Endothelial cell of umbilical vein (primary cell): ENCODE results near the gene COLQ. TPM values are rescaled to one million over a fixed set of nuclear protein-coding genes. Genes with fewer than 3 reads are reported as not detected.
"Not testable (repeated sequence)": the region's sequence is repeated elsewhere in the genome, so short reads cannot be mapped to it uniquely, and the experiment has no call there.

Experiments
- BruUV-seq: library from RNA; stranded (reverse); fragments of 400-500 nt; replicated peaks from 2 replicates; lab custom pipeline; 2021; lab: Mats Ljungman, UMichigan
- CTCF ChIA-PET: fragments of 300-600, 350-600 bp; sonication (Branson Sonifier 250); formaldehyde crosslinking; loops from one replicate; lab custom pipeline; 2021; ENCODE audit warnings: antibody characterized with exemption, inconsistent platforms; lab: Charles Lee
- POLR2A ChIA-PET: fragments of 300-600, 350-600 bp; sonication (Branson Sonifier 250); formaldehyde crosslinking; loops from one replicate; lab custom pipeline; 2021; ENCODE audit warnings: antibody characterized with exemption, inconsistent platforms; lab: Charles Lee
- DNase-seq: peaks from one replicate; pipeline ENCODE4 v3.0.0-alpha.2; 2011; ENCODE audit warnings: low read depth, low spot score
- FAIRE-seq: peaks from 2 replicates; lab custom pipeline; 2011; peaks lifted over from hg19 to GRCh38; lab: Jason Lieb, UNC
- H2AFZ ChIP-seq: 2 replicates; pipeline ENCODE4 v1.6.0; 2012; ENCODE audit warnings: low read depth, low read length, control low read depth, inconsistent platforms
- H3K27ac ChIP-seq: 2 replicates; pipeline ENCODE4 v1.5.1; 2011; ENCODE audit warnings: low read depth, mild to moderate bottlenecking, control low read depth, low read length, moderate library complexity; ENCODE audit not compliant: insufficient read depth
- H3K27me3 ChIP-seq, 2 experiments: 2 replicates each; pipeline versions ENCODE4 v1.6.0 to v1.6.1; 2011; ENCODE audit warnings: low read length in 2 of 2, mixed read lengths in 1 of 2; ENCODE audit not compliant: control insufficient read depth in 2 of 2, insufficient read depth in 2 of 2
- H3K36me3 ChIP-seq, 2 experiments: 2 replicates in 1 of 2; 3 replicates in 1 of 2; pipeline ENCODE4 v1.5.1; 2011; ENCODE audit warnings: low read length in 2 of 2, mild to moderate bottlenecking in 1 of 2, moderate library complexity in 1 of 2; ENCODE audit not compliant: control insufficient read depth in 2 of 2, insufficient read depth in 2 of 2; ENCODE audit errors: extremely low read depth in 1 of 2
- H3K4me1 ChIP-seq: 3 replicates; pipeline ENCODE4 v1.5.1; 2011; ENCODE audit warnings: mild to moderate bottlenecking, low read length; ENCODE audit not compliant: control insufficient read depth, insufficient read depth; ENCODE audit errors: extremely low read depth
- H3K4me2 ChIP-seq: 2 replicates; pipeline ENCODE4 v1.6.1; 2011; ENCODE audit warnings: low read length, control low read depth, mixed read lengths; ENCODE audit not compliant: insufficient read depth
- H3K4me3 ChIP-seq, 3 experiments: fragments of 200-600 bp in 1 of 3; sonication (generic), shearing (Covaris generic) in 1 of 3; replicated peaks in 1 of 3; 2 replicates each; pipeline ENCODE4 v1.5.1; 2011 to 2016; ENCODE audit warnings: control low read depth in 3 of 3, low read length in 3 of 3, mild to moderate bottlenecking in 2 of 3, inconsistent platforms in 1 of 3, low read depth in 1 of 3, moderate library complexity in 1 of 3; ENCODE audit not compliant: insufficient read depth in 1 of 3
- H3K79me2 ChIP-seq: 2 replicates; pipeline ENCODE4 v1.6.0; 2012; ENCODE audit warnings: low read length, inconsistent platforms; ENCODE audit not compliant: control insufficient read depth, insufficient read depth
- H3K9ac ChIP-seq: replicated peaks from 2 replicates; pipeline ENCODE3; 2011; ENCODE audit warnings: low read length, control low read depth; ENCODE audit not compliant: insufficient read depth; ENCODE audit errors: extremely low read depth
- H3K9me1 ChIP-seq: replicated peaks from 3 replicates; pipeline ENCODE4 v1.6.0; 2011; ENCODE audit warnings: mild to moderate bottlenecking, low read length; ENCODE audit not compliant: control insufficient read depth, insufficient read depth; ENCODE audit errors: extremely low read depth
- H3K9me3 ChIP-seq: replicated peaks from 2 replicates; pipeline ENCODE4 v1.5.1; 2012; ENCODE audit warnings: low read length, inconsistent platforms; ENCODE audit not compliant: control insufficient read depth, insufficient read depth
- H4K20me1 ChIP-seq: replicated peaks from 2 replicates; pipeline ENCODE3; 2011; ENCODE audit warnings: mild to moderate bottlenecking, low read length; ENCODE audit not compliant: control insufficient read depth, insufficient read depth; ENCODE audit errors: extremely low read depth
- FOS ChIP-seq: IDR thresholded peaks from 2 replicates; pipeline ENCODE4 v1.6.1; 2011; ENCODE audit warnings: mild to moderate bottlenecking, low read length, moderate library complexity, borderline replicate concordance; ENCODE audit not compliant: insufficient read depth
- GATA2 ChIP-seq: IDR thresholded peaks from 2 replicates; pipeline ENCODE4 v1.7.0; 2011; ENCODE audit warnings: low read depth, mild to moderate bottlenecking, moderate library complexity, mixed read lengths, low read length; ENCODE audit not compliant: insufficient read length, insufficient read depth
- JUN ChIP-seq: IDR thresholded peaks from 2 replicates; pipeline ENCODE4 v1.6.1; 2011; ENCODE audit warnings: borderline replicate concordance, low read depth; ENCODE audit not compliant: insufficient read length, insufficient read depth
- dilution Hi-C: fragments of 300-500 bp; cut with MboI; formaldehyde crosslinking; loops from one replicate; pipeline ENCODE4 v1.15.0; 2019; ENCODE audit warnings: low sequenced_read_pairs; ENCODE audit not compliant: extremely low pct_ligation_motif_present
- intact Hi-C: fragments of 100-400 bp; cut with micrococcal nuclease; formaldehyde crosslinking; loops from one replicate; pipeline ENCODE4 v1.10.0; 2022
- polyA plus RNA-seq, 4 experiments: library from polyadenylated mRNA; depleted of rRNA in 3 of 4; stranded (reverse) in 3 of 4; unstranded in 1 of 4; fragments of >200 nt; gene quantifications; 2 replicates each; pipeline versions ENCODE4 v1.2.1 to v1.2.3, GENCODE V29; 2011 to 2012; ENCODE audit warnings: missing spikeins in 1 of 4
- total RNA-seq: library from RNA; stranded (reverse); gene quantifications from 2 replicates; pipeline ENCODE4 v1.2.3, GENCODE V29; 2021

COLQ gene
- total and polyA plus RNA-seq, 2 donors (not counting 3 experiments of a cell fraction or from before 2014, with no cell fraction given), result 2.0 to 2.3 TPM

GRCh38 chr3:15486020-15486419 is 35.5 kb downstream of the COLQ start:
- TF ChIP-seq JUN (no peak), FOS (no peak), GATA2 (no peak)

GRCh38 chr3:15484551-15484950 is 37.0 kb downstream of the COLQ start:
- H2AFZ ChIP-seq, DNase-seq, BruUV-seq, H3K9me3 ChIP-seq, H3K4me2 ChIP-seq, H4K20me1 ChIP-seq, H3K36me3 ChIP-seq, H3K79me2 ChIP-seq, H3K27me3 ChIP-seq, intact Hi-C loops, H3K9me1 ChIP-seq, H3K4me1 ChIP-seq, H3K27ac ChIP-seq, dilution Hi-C loops, H3K4me3 ChIP-seq, POLR2A ChIA-PET, CTCF ChIA-PET, H3K9ac ChIP-seq, FAIRE-seq: not testable (repeated sequence)

More at GRCh38 chr3:15486020-15486419, 35.5 kb downstream of the COLQ start:
- CTCF ChIA-PET, result no interaction called here
- Histone ChIP-seq H3K4me3 (no peak overlapping the region), H3K79me2 (no peaks in the 10 kb centered on the region), H3K9me3 (no peaks in the 10 kb centered on the region), H2AFZ (no peak overlapping the region), H3K4me1 (no peaks in the 10 kb centered on the region), H3K27me3 (peaks cover 3% of the 10 kb centered on the region in 2 experiments), H3K36me3 (no peaks in the 10 kb centered on the region), H3K27ac (no peak overlapping the region), H3K9ac (no peak overlapping the region), H4K20me1 (no peaks in the 10 kb centered on the region), H3K4me2 (no peak overlapping the region), H3K9me1 (no peaks in the 10 kb centered on the region)
- intact Hi-C loops (no loop called here), dilution Hi-C loops (no loop called here)
- POLR2A ChIA-PET, result no interaction called here
- no peak for DNase-seq
- FAIRE-seq, result no peak
- no TSS peak for BruUV-seq
